ENCODE measurements around the gene NUDT3.

- TF ChIP-seq JUND (IDR thresholded peaks at IDR 0.05) (no peak), CTCF (IDR thresholded peaks at IDR 0.05; ENCODE audit: low read depth, low read length, missing input control) (no peak)
These were observed 31.9 kb downstream of the NUDT3 start for GRCh38 chr6:34360556-34360955.
